ENCODE measurements around the gene CHIC1. TPM values are rescaled to one million over a fixed set of nuclear protein-coding genes. Genes with fewer than 3 reads are reported as not detected.
"Not testable (repeated sequence)": the region's sequence is repeated elsewhere in the genome, so short reads cannot be mapped to it uniquely, and the experiment has no call there.

The CHIC1 gene
- 5.4 and 5.5 TPM in 2 replicates for total RNA-seq (2014; rRNA removed; shearing (Covaris generic))

- H3K9me3 ChIP-seq (replicated peaks): no peaks in the 10 kb centered on the region
- no peaks in the 10 kb centered on the region; the same call in 1 of the 2 replicates for H3K36me3 ChIP-seq
- peak; percentile 47 to 54 for DNase-seq (ENCODE audit: low read depth in 1 of 2, low spot score in 2 of 2)
- H3K4me3 ChIP-seq: peak within 1 kb of the TSS; percentile 63
- peak within 1 kb of the TSS; percentile 51 for H3K27ac ChIP-seq
- H3K4me1 ChIP-seq (replicated peaks): 0 out of 2 replicates have a peak, but pooled peaks cover 4% of the 10 kb centered on the region
- no peaks in the 10 kb centered on the region for H3K27me3 ChIP-seq (replicated peaks)
Measured at GRCh38 chrX:73562984-73563737, at the start of gene CHIC1. Gene CHIC1, plus strand, starts transcription at chrX:73563197. Its CDS starts 88 bp downstream, at chrX:73563285.

DNA sequence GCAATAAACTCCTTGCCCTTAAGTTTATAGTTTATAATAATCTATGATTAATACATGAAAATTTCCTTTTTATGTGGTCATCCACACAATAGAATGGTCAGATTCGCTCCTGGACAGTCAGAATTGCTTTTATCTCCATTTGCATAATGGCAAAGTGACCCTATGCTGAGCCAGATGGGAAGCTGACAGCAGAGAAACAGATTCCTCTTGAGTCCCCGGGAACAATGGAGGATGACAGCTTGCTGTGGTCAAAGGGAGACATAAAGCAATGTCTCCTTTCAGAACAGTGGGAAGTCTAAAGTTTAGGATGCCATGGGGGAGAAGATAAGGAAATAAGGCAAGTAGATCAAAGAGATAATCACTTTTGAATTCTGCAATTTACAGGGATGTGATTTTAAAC is 40.2 kb upstream of the CHIC1 start:
- H3K36me3 ChIP-seq; H3K9me3 ChIP-seq (replicated peaks); H3K27ac ChIP-seq; DNase-seq (ENCODE audit: low read depth in 1 of 2, low spot score in 2 of 2); H3K4me1 ChIP-seq (replicated peaks); H3K4me3 ChIP-seq; H3K27me3 ChIP-seq (replicated peaks): not testable (repeated sequence)

- H3K4me1 ChIP-seq (replicated peaks): no peaks in the 10 kb centered on the region
- no peak overlapping the region for H3K27ac ChIP-seq
- no peak for DNase-seq (ENCODE audit: low read depth in 1 of 2, low spot score in 2 of 2)
- H3K27me3 ChIP-seq (replicated peaks): no peaks in the 10 kb centered on the region
- no peaks in the 10 kb centered on the region for H3K9me3 ChIP-seq (replicated peaks)
- H3K36me3 ChIP-seq: no peaks in the 10 kb centered on the region
- H3K4me3 ChIP-seq: no peak overlapping the region
Measured at GRCh38 chrX:73524906-73525305, 38.1 kb upstream of the CHIC1 start.

GRCh38 chrX:73525928-73526690 is 36.9 kb upstream of the CHIC1 start:
- Histone ChIP-seq H3K27ac (no peak overlapping the region), H3K4me3 (no peak overlapping the region), H3K4me1 (replicated peaks) (no peaks in the 10 kb centered on the region), H3K36me3 (no peaks in the 10 kb centered on the region), H3K9me3 (replicated peaks) (no peaks in the 10 kb centered on the region), H3K27me3 (replicated peaks) (no peaks in the 10 kb centered on the region)
- DNase-seq (ENCODE audit: low read depth in 1 of 2, low spot score in 2 of 2): no peak

GRCh38 chrX:73531655-73532054 is 31.3 kb upstream of the CHIC1 start:
- not testable (repeated sequence) for DNase-seq (ENCODE audit: low read depth in 1 of 2, low spot score in 2 of 2); H3K36me3 ChIP-seq; H3K27me3 ChIP-seq (replicated peaks); H3K4me1 ChIP-seq (replicated peaks); H3K9me3 ChIP-seq (replicated peaks); H3K27ac ChIP-seq; H3K4me3 ChIP-seq

- Histone ChIP-seq H3K9me3 (replicated peaks) (no peaks in the 10 kb centered on the region), H3K36me3 (no peaks in the 10 kb centered on the region), H3K4me1 (replicated peaks) (no peaks in the 10 kb centered on the region), H3K4me3 (no peak overlapping the region), H3K27ac (no peak overlapping the region), H3K27me3 (replicated peaks) (no peaks in the 10 kb centered on the region)
- DNase-seq (ENCODE audit: low read depth in 1 of 2, low spot score in 2 of 2): no peak
Measured at GRCh38 chrX:73556159-73556558, 6.8 kb upstream of the CHIC1 start.

DNA sequence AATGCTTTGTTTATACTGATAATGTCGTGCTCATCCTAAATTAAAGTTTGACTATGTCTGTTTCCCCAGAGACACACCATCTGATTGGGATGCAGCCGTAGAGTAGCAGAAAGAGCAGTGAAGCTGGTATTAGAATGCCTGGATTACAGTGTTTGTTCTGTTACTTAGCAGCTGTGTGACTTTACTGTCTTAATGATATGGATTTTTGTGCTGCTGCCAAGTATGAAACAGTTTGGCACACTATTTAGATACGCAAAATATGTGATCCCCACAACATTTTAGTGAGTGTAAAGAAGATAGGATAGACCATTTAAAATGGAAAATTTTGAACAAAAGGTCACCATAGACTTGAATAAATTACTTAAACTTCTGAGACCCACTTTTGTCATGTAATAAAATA is 1.2 kb upstream of the CHIC1 start:
- no peaks in the 10 kb centered on the region for H3K27me3 ChIP-seq (replicated peaks)
- no peak overlapping the region for H3K4me3 ChIP-seq
- H3K36me3 ChIP-seq: no peaks in the 10 kb centered on the region; the same call in 1 of the 2 replicates
- H3K27ac ChIP-seq: no peak overlapping the region
- no peaks in the 10 kb centered on the region for H3K9me3 ChIP-seq (replicated peaks)
- H3K4me1 ChIP-seq (replicated peaks): 0 out of 2 replicates have a peak, but pooled peaks cover 4% of the 10 kb centered on the region
- DNase-seq (ENCODE audit: low read depth in 1 of 2, low spot score in 2 of 2): no peak

GRCh38 chrX:73562458-73562857 is 539 bp upstream of the CHIC1 start:
- no peak for DNase-seq (ENCODE audit: low read depth in 1 of 2, low spot score in 2 of 2)
- no peaks in the 10 kb centered on the region for H3K27me3 ChIP-seq (replicated peaks)
- H3K36me3 ChIP-seq: no peaks in the 10 kb centered on the region; the same call in 1 of the 2 replicates
- H3K4me3 ChIP-seq: peak overlapping the region; percentile 63
- H3K27ac ChIP-seq: no peak overlapping the region
- 0 out of 2 replicates have a peak, but pooled peaks cover 4% of the 10 kb centered on the region for H3K4me1 ChIP-seq (replicated peaks)
- H3K9me3 ChIP-seq (replicated peaks): no peaks in the 10 kb centered on the region

DNA sequence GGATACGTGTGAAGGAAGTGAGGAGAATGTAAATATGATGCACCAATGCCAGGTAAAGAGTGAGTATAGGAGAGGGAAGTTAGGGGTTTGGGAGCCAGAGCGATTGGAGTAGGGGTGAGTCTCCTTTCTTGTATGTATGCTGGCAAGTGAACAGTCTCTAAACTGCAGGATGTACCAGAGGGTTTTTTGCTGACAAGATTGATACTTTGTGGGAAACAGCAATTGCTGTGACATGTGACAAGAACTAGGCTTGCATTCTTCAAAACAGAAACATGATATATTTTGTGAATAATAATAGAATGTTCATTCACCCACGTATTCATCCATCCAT is 706 bp downstream of the CHIC1 start:
- peak overlapping the region; percentile 63 for H3K4me3 ChIP-seq
- no peak for DNase-seq (ENCODE audit: low read depth in 1 of 2, low spot score in 2 of 2)
- H3K27ac ChIP-seq: no peak overlapping the region
- H3K4me1 ChIP-seq (replicated peaks): 0 out of 2 replicates have a peak, but pooled peaks cover 4% of the 10 kb centered on the region
- no peaks in the 10 kb centered on the region for H3K9me3 ChIP-seq (replicated peaks)
- H3K27me3 ChIP-seq (replicated peaks): no peaks in the 10 kb centered on the region
- no peaks in the 10 kb centered on the region; the same call in 1 of the 2 replicates for H3K36me3 ChIP-seq

GRCh38 chrX:73577361-73577760 is 14.4 kb downstream of the CHIC1 start:
- H3K27me3 ChIP-seq (replicated peaks): no peaks in the 10 kb centered on the region
- no peaks in the 10 kb centered on the region for H3K9me3 ChIP-seq (replicated peaks)
- H3K36me3 ChIP-seq: no peaks in the 10 kb centered on the region
- H3K27ac ChIP-seq: peak overlapping the region; percentile 53
- DNase-seq (ENCODE audit: low read depth in 1 of 2, low spot score in 2 of 2): peak; percentile 40 to 44
- no peak overlapping the region for H3K4me3 ChIP-seq
- H3K4me1 ChIP-seq (replicated peaks): peaks cover 6% of the 10 kb centered on the region; the same call in 1 of the 2 replicates

GRCh38 chrX:73581002-73581628 is 18.1 kb downstream of the CHIC1 start:
- DNase-seq (ENCODE audit: low read depth in 1 of 2, low spot score in 2 of 2): no peak
- H3K27me3 ChIP-seq (replicated peaks): no peaks in the 10 kb centered on the region
- no peak overlapping the region for H3K4me3 ChIP-seq
- no peaks in the 10 kb centered on the region for H3K36me3 ChIP-seq
- H3K4me1 ChIP-seq (replicated peaks): peaks cover 6% of the 10 kb centered on the region; the same call in 1 of the 2 replicates
- H3K9me3 ChIP-seq (replicated peaks): no peaks in the 10 kb centered on the region
- no peak overlapping the region for H3K27ac ChIP-seq

DNA sequence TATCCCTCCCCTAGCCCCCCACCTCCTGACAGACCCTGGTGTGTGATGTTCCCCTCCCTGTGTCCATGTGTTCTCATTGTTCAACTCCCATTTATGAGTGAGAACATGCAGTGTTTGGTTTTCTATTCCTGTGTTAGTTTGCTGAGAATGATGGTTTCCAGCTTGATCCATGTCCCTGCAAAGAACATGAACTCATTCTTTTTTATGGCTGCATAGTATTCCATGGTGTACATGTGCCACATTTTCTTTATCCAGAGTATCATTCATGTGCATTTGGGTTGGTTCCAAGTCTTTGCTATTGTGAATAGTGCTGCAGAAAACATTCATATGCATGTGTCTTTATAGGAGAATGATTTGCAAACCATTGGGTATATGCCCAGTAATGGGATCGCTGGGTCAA is 34.8 kb downstream of the CHIC1 start:
- H3K9me3 ChIP-seq (replicated peaks); H3K27ac ChIP-seq; H3K36me3 ChIP-seq; H3K27me3 ChIP-seq (replicated peaks); H3K4me3 ChIP-seq; H3K4me1 ChIP-seq (replicated peaks); DNase-seq (ENCODE audit: low read depth in 1 of 2, low spot score in 2 of 2): not testable (repeated sequence)

- H3K4me1 ChIP-seq (replicated peaks): no peaks in the 10 kb centered on the region
- H3K27ac ChIP-seq: no peak overlapping the region
- H3K4me3 ChIP-seq: no peak overlapping the region
- no peaks in the 10 kb centered on the region for H3K36me3 ChIP-seq
- DNase-seq (ENCODE audit: low read depth in 1 of 2, low spot score in 2 of 2): no peak
- H3K27me3 ChIP-seq (replicated peaks): no peaks in the 10 kb centered on the region
- no peaks in the 10 kb centered on the region for H3K9me3 ChIP-seq (replicated peaks)
Measured at GRCh38 chrX:73615022-73615421, 52.0 kb downstream of the CHIC1 start.

DNA sequence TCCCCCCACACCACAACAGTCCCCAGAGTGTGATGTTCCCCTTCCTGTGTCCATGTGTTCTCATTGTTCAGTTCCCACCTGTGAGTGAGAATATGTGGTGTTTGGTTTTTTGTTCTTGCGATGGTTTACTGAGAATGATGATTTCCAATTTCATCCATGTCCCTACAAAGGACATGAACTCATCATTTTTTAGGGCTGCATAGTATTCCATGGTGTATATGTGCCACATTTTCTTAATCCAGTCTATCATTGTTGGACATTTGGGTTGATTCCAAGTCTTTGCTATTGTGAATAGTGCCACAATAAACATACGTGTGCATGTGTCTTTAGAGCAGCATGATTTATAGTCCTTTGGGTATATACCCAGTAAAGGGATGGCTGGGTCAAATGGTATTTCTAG is 78.7 kb downstream of the CHIC1 start:
- not testable (repeated sequence) for DNase-seq (ENCODE audit: low read depth in 1 of 2, low spot score in 2 of 2); H3K27ac ChIP-seq; H3K9me3 ChIP-seq (replicated peaks); H3K27me3 ChIP-seq (replicated peaks); H3K36me3 ChIP-seq; H3K4me1 ChIP-seq (replicated peaks); H3K4me3 ChIP-seq
